Measurements from ENCODE around the gene ARHGEF28.

DNA sequence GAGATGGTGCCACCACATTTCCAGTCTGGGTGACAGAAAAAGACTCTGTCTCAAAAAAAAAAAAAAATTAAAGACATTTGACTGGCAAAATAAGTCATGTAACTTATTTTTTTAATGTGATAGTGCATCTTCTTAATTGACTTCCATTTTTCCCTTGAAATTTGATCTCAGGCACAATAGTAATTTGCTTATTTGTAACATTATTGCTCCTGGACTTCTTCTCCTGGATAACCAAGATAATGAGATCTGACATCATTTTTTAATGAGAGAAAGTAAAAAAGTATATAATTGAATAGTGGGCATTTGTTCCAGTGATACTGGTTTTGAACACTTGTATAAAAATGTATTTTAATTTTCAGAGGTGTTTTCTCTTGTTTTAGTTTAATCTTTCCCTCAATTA lies 3.5 kb downstream of the ARHGEF28 start:
- TF ChIP-seq EZH2 (IDR thresholded peaks at IDR 0.05; ENCODE audit: borderline replicate concordance, control insufficient read depth, low read depth, low read length): no peak
- TF ChIP-seq, protein P1, sequence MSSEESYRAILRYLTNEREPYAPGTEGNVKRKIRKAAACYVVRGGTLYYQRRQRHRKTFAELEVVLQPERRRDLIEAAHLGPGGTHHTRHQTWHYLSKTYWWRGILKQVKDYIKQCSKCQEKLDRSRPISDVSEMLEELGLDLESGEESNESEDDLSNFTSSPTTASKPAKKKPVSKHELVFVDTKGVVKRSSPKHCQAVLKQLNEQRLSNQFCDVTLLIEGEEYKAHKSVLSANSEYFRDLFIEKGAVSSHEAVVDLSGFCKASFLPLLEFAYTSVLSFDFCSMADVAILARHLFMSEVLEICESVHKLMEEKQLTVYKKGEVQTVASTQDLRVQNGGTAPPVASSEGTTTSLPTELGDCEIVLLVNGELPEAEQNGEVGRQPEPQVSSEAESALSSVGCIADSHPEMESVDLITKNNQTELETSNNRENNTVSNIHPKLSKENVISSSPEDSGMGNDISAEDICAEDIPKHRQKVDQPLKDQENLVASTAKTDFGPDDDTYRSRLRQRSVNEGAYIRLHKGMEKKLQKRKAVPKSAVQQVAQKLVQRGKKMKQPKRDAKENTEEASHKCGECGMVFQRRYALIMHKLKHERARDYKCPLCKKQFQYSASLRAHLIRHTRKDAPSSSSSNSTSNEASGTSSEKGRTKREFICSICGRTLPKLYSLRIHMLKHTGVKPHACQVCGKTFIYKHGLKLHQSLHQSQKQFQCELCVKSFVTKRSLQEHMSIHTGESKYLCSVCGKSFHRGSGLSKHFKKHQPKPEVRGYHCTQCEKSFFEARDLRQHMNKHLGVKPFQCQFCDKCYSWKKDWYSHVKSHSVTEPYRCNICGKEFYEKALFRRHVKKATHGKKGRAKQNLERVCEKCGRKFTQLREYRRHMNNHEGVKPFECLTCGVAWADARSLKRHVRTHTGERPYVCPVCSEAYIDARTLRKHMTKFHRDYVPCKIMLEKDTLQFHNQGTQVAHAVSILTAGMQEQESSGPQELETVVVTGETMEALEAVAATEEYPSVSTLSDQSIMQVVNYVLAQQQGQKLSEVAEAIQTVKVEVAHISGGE (CRISPR knock-in tag; IDR thresholded peaks at IDR 0.05): no peak
- TF ChIP-seq, protein P2, sequence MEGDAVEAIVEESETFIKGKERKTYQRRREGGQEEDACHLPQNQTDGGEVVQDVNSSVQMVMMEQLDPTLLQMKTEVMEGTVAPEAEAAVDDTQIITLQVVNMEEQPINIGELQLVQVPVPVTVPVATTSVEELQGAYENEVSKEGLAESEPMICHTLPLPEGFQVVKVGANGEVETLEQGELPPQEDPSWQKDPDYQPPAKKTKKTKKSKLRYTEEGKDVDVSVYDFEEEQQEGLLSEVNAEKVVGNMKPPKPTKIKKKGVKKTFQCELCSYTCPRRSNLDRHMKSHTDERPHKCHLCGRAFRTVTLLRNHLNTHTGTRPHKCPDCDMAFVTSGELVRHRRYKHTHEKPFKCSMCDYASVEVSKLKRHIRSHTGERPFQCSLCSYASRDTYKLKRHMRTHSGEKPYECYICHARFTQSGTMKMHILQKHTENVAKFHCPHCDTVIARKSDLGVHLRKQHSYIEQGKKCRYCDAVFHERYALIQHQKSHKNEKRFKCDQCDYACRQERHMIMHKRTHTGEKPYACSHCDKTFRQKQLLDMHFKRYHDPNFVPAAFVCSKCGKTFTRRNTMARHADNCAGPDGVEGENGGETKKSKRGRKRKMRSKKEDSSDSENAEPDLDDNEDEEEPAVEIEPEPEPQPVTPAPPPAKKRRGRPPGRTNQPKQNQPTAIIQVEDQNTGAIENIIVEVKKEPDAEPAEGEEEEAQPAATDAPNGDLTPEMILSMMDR (IDR thresholded peaks at IDR 0.05 in 2 of 3, conservative IDR thresholded peaks at IDR 0.05 in 1 of 3; ENCODE audit: control insufficient read depth in 2 of 3, extremely low read depth in 1 of 3, insufficient read depth in 1 of 3, low read depth in 3 of 3, low read length in 3 of 3): no peak
- TF ChIP-seq, protein P3, sequence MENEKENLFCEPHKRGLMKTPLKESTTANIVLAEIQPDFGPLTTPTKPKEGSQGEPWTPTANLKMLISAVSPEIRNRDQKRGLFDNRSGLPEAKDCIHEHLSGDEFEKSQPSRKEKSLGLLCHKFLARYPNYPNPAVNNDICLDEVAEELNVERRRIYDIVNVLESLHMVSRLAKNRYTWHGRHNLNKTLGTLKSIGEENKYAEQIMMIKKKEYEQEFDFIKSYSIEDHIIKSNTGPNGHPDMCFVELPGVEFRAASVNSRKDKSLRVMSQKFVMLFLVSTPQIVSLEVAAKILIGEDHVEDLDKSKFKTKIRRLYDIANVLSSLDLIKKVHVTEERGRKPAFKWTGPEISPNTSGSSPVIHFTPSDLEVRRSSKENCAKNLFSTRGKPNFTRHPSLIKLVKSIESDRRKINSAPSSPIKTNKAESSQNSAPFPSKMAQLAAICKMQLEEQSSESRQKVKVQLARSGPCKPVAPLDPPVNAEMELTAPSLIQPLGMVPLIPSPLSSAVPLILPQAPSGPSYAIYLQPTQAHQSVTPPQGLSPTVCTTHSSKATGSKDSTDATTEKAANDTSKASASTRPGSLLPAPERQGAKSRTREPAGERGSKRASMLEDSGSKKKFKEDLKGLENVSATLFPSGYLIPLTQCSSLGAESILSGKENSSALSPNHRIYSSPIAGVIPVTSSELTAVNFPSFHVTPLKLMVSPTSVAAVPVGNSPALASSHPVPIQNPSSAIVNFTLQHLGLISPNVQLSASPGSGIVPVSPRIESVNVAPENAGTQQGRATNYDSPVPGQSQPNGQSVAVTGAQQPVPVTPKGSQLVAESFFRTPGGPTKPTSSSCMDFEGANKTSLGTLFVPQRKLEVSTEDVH (IDR thresholded peaks at IDR 0.05; ENCODE audit: low read depth, partially characterized antibody): no peak
- TF ChIP-seq FOS (IDR thresholded peaks at IDR 0.05; ENCODE audit: borderline replicate concordance, extremely low read depth, insufficient read length): no peak
- TF ChIP-seq, protein P4, sequence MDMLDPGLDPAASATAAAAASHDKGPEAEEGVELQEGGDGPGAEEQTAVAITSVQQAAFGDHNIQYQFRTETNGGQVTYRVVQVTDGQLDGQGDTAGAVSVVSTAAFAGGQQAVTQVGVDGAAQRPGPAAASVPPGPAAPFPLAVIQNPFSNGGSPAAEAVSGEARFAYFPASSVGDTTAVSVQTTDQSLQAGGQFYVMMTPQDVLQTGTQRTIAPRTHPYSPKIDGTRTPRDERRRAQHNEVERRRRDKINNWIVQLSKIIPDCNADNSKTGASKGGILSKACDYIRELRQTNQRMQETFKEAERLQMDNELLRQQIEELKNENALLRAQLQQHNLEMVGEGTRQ (IDR thresholded peaks at IDR 0.05; ENCODE audit: borderline replicate concordance, low read depth, low read length): no peak

All from GM12878 (cell line).